GM18520 (cell line): ENCODE data around the gene PANK1.

ENCODE experiments used
- ATAC-seq: cut with Tn5 transposase; IDR thresholded peaks from one replicate; pipeline ENCODE4 v1.9.1; 2021; ENCODE audit not compliant: unreplicated experiment

PANK1 gene

GRCh38 chr10:89652806-89653370 is 7.8 kb upstream of the PANK1 start:
- no peak for ATAC-seq

GRCh38 chr10:89651916-89652573 is 7.0 kb upstream of the PANK1 start:
- peak; percentile 58 for ATAC-seq

DNA sequence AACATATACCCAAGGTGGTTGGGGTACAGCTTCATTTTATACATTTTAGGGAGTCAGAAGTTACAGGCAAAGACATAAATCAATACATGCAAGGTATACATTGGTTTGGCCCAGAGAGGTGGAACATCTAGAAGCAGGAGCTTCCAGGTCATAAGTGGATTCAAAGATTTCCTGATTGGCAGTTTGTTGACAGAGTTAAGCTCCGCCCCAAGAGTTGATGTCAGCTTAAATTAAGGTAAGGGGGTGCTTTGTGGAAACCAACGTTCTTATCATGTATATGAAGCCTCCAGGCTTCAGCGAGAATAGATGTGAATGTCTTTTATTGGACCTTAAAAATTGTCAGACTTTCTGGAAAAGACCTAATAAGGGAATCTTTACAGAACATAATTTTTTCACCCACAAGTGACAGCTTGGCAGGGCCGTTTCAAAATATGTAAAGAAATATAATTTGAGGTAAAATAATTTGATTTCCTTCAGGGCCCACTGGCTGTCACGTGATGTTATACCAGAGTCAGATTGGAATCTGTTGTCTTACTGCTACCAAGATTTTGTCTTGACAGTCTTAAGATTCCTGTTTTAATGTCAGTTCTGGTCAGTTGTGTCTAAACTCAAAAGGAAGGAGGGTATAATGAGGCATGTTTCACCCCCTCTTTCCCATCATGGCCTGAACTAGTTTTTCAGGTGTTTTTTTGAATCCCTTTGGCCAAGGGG is 6.3 kb upstream of the PANK1 start:
- no peak for ATAC-seq

DNA sequence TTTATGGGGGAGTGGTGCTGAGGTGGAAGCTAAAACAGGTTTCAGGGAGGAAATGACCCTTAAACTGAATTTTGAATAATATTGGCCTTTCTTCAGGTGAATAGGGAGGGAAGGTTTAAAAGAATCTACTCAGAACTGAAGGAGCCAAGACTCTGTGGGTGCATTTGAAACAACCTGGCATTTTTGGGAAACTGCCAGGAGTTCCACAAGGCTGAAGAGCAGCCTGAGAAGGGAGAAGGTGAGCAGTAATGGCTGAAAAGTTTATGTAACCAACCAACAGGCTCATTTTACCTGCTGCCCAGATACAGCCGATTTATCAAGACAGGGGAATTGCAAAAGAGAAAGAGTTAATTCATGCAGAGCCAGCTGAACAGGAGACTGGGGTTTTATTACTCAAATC is 4.0 kb upstream of the PANK1 start:
- no peak for ATAC-seq

GRCh38 chr10:89648074-89648473 is 3.0 kb upstream of the PANK1 start:
- no peak for ATAC-seq

DNA sequence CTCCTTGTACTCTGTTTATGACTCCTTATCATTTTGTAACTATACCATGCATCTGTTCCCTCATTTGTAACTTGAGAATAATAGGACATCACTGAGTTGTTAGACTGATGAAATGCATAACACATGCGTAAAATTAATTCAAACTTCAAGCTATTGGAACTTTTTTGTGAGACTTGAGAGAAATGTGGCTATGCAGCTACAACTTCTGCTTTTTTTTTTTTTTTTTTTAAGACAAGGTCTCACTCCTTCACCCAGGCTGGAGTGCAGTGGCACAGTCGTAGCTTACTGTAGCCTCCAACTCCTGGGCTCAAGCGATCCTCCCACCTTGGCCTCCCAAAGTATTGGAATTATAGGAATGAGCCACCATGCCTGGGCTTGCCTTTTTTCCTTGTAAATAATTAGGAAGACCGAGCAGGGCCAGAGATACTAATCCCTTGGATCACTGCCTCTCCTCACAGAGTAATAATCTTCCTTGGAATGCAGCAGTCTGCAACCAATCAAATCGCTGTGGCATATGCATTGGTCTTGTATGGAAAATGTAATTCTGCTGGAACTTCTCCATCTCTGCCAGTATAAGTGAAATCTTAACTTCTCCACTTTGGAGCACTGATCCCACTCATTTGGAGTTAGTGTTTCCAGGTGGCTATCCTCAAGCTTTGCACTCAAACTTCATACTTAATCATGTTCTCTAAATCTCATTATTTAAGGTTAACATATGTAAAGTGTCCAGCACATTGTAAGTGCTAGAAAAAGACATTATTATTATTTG is 2.0 kb upstream of the PANK1 start:
- no peak for ATAC-seq

DNA sequence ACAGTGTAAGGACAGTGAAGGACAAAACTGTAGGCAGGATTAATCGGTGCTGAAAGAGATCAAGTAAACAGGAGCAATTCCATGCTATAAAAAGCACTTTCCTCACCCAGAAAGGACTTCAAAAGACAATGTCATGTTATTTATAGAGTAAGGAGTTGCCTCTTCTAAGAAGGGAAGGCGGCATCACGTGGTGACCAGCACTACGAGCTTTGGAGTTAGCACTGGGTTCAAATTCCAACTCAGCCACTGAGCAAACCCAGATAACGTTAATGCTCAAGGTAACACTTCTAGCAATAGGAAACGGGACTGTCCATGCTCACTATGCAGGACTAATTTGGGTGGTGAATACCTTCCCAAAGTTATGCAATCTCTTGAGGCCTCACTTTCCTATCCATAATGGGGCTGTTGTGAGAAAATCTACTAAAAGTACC is 715 bp upstream of the PANK1 start:
- no peak for ATAC-seq

- ATAC-seq = peak; percentile 14
Measured at GRCh38 chr10:89644691-89644966, 413 bp downstream of the PANK1 start.

GRCh38 chr10:89643812-89644690 is 991 bp downstream of the PANK1 start:
- ATAC-seq = peak; percentile 83

DNA sequence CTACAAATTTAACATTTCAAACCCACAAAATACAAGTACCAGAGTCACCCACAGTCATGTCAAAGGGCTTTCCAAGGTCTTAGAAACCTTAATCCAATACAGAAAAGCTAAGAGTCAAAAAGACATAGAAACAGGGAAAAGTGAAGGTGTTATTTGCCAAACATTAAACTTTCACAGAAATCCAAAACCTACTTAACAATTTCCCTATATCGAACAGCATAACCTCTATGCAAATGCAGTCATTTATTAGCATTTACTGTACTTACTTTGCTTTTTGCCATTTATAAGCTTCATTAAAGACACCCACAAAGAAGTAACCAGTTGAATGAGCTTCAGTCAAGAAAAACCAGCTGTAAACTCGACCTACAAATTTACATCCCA is 1.6 kb downstream of the PANK1 start:
- no peak for ATAC-seq

DNA sequence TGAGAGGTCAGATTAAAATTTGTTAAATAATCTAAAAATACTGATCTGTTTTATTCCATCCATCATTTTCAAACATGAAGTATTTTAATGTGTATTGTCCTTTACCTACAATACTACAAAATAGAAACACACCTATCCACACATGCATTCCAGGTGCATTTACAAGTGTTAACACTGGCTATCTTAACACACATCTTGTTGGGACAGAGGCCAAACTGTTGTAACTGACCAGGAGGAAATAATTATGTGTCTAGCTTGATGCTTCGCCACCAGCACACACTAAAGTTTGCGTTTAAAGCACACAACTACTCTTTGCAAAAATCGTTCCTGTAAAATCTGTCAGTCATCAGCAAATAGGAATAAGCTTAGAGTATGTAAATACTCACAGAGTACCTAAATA is 2.8 kb downstream of the PANK1 start:
- no peak for ATAC-seq

GRCh38 chr10:89640241-89640640 is 4.8 kb downstream of the PANK1 start:
- no peak for ATAC-seq

DNA sequence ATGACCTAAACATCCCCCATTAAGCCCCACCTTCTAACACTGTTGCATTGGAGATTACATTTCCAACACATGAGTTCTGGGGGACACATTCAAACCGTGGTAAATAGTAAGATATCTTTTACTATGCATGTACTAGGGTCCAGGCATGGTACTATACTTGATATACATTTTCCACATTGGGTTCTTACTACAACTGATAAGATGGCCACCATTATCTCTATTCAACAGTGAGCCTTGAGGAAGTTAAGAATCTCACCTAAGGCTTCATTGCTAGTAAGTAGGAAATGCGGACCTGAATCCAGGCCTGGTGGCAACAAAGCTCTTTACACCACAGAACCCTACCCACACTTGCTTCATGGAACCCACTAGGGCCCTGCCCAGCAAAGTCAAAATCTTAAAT is 5.7 kb downstream of the PANK1 start:
- no peak for ATAC-seq

- no peak for ATAC-seq
Measured at GRCh38 chr10:89637113-89637512, 7.9 kb downstream of the PANK1 start.

DNA sequence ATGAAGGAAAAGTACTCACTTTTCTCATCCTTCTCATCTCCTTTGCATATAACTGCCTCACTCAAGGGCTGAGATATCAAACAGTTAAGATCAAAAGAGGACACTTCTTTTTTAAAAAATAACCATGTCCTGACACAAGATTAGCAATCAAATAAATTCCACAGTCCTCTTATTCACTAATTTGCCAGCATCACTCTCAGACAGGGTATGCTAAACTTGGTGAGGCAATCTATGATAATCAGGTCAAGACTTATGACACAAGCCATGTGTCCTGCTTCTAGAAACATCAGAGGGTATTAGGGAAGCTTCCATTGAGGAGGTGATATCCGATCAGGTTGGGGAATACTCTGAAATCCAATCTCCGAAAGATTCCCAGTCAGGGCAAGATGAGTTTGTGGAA is 10.4 kb downstream of the PANK1 start:
- no peak for ATAC-seq

GRCh38 chr10:89633484-89633883 is 11.6 kb downstream of the PANK1 start:
- ATAC-seq = no peak

DNA sequence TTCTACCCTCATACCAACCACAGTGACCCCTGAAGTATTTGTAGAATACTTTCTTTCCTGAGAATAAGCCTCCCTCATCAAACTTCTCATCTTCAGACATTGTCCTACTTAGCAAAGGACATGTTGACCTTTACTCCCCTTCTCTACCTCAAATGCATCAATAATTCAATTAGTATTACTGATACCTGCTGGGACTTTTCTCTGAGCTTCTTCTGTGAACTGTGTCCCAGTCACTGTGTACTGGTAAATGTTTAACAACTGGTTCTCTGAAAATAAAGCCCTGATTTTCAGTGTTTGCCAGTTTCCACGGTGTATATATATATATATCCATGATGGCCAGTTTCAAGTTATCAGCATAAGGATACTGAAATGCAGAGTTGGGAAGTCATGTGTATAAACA is 12.2 kb downstream of the PANK1 start:
- no peak for ATAC-seq

DNA sequence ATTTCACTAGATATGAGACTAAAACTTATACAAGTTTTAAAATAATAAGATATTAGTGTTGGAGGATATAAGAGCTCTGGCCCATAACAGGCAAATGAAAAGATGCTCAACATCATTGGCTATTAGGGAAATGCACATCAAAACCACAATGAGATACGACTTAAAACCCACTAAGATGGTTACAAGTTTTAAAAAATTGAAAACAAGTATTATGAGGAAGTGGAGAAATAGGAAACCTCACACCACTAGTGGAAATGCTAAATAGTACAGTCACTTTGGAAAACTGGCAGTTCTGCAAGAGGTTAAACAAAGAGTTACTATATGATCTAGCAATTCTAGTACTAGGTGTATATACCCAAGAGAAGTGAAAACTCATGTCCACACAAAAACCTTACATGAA is 17.2 kb downstream of the PANK1 start:
- no peak for ATAC-seq

DNA sequence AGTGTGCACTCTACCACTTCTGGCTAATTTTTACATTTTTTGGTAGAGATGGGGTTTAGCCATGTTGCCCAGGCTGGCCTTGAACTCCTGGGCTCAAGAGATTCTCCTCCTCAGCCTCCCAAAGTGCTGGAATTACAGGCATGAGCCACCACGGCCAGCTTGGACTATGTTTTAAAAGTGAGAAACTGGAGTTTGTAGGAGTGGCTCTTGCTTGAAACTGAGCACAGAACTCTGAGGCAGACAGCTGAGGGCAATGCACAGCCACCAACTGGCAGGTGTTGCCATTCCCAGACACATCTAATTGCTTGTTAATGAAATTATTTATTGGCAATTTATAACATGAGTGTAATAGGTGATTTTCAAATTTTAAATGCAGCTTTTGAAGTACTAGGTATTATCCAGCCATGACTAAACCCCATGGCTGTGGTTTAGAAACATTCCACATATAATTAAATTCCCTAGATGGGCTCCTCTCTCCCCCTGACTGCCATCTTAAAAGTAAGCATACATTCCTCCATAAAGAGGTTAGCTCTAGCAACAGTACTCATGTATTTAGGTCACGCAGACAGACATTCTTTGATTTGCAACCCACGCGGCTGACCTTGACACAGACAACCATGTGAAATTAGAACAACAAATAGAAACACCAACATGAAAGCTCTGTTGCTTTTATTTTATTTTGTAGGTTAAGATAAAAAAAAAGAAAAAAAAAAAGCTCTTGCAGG is 19.8 kb downstream of the PANK1 start:
- ATAC-seq = no peak

- ATAC-seq = no peak
Measured at GRCh38 chr10:89624020-89624419, 21.0 kb downstream of the PANK1 start.
